NCI-H1436 treated with DMSO at 0.1 percent for 48 hours (cell line): ENCODE measurements around the gene FKBP3.
"Not testable (repeated sequence)": the region's sequence is repeated elsewhere in the genome, so short reads cannot be mapped to it uniquely, and the experiment has no call there.

Experiments
- DNase-seq: peaks from one replicate; lab custom pipeline; 2025; lab: John Stamatoyannopoulos, UW

Gene FKBP3

DNA sequence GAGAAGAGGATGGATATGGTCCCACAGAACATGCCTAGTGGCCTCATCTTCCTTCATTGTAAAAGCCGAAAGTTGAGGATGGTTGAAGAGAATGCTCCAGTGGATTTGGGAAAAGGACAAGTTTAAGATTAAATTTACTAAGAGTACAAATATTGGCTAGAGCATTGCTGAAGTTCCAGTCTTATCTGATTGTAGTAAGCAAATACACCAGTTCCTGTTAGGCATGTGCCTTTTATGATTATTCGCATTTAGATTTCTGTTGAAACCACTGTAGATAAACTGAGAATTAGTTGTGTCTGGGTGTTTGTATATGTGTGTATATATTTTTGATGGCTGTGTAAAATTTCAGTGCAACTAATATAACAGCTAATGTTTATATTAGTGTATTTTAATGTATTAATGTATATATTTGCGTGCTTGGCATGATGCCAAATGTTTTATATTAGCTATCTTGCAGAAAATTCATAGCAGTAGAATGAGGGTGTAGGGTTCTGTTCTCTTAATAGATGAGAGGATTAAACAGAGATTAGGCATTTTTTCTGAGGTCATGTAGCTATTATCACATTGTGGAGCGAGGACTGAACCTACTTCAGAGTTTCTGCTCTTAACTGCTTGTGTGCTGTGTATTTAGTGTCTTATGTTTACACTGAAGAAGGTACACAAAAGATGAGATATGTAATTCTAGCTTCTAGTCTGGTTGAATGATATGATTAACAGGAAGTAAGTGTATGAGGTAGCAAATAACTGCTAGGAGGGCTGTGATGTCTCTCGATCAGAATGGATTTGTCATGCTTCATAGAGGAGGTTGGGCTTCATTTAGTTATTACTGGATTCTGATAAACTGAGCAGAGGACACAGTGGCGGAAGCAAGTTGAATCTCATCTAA, 21.1 kb downstream of the FKBP3 start:
- DNase-seq: peak; percentile 61

DNA sequence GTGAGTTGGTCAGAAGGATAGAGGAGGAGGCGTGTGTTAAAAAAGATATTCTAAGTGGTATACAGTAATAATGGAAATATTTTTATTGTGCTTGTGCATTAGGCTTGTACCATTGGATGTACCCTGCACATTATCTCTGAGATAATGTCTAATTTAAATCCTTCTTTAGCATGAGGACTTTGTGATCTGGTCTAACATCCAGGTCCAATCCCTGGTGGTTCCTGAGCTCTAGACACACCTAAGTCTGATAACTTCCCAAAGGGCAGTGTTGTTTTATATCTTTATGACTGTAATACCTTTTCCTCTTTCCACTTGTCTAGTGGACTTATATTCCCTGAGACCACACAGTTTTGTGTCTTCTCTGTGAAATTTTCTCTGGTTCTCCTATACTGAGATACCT, 29.7 kb downstream of the FKBP3 start:
- no peak for DNase-seq

DNA sequence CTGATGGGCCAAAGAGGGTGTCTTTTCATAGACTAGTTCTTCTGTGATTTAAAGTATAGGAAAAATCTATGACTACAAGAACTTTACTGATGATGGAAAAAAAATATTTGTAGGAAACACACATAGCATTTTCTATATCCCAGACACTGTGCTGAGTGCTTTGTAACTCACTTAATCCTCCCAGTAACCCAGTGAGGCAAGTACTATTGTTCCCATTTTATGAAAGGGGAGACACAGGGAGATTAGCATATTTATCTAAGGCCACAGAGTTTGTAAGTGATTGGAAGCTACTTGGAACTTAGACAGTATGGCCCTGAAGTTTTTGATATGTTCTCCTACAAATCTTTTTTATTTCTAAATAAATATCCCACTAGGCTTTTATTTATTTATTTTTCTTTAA, 30.5 kb downstream of the FKBP3 start:
- no peak for DNase-seq

DNA sequence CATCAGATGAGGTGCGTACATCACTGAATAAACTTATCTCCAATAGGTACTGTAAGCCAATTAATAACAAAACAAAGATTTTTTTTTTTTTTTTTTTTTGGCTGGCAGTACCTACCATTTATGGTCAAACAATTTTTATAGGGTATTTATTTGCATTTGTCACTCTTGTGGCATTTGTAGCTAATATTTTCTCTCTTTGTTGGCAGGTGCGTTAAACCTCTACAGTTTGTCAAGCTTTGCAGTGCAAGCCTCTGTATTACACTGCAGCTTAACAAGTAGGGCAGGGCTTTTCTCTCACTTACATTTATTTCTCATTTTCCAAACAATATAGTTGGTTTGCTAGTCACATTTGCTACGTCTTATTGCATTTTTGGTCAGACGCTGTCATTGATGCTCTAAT, 38.1 kb downstream of the FKBP3 start:
- DNase-seq: no peak

DNA sequence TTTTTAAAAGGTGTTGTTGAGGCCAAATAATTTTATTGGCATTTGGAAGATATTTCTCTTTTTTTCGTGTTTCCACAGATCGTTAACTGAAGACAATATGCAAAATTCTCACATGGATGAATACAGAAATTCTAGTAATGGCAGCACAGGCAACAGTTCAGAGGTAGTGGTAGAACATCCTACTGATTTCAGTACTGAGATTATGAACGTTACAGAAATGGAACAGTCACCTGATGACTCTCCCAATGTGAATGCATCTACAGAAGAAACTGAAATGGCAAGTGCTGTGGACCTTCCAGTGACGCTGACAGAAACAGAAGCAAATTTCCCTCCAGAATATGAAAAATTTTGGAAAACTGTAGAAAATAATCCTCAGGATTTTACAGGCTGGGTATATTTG, 39.1 kb downstream of the FKBP3 start:
- no peak for DNase-seq

DNA sequence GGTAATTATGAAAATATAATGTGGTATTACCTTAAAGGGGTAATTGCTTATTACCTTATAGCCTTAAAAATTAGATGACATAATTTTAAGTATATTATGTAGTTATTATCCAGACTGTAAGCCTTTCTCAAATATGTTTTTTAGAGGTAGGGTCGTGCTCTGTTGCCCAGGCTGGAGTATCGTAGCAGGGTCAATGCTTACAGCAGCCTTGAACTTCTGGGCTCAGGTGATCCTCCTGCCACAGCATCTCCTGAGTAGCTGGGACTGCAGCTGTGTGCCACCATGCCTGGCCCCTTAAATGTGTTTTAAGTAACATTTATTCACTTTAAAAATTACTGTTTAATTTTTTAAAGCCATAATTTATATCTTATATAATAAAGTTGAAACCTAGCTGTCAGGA, 40.0 kb downstream of the FKBP3 start:
- DNase-seq: no peak

DNA sequence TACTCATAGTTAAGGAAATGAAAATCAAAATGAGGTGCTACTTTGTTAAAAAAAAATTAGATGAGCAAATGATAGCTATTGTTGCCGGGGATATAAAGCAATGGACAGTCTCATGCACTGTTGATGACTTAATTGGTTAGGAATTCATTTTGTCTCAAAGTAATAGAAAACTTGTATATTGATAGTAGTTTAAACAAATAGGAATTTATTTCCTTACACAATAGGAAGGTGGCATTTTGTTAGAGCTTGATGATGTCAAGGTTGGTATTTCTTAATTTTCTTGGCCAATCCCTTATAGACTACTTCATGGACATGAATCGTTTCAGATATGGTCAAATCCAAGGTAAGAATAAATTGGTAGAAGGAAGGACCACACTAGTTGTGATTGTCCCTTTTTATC, 42.6 kb downstream of the FKBP3 start:
- no peak for DNase-seq

DNA sequence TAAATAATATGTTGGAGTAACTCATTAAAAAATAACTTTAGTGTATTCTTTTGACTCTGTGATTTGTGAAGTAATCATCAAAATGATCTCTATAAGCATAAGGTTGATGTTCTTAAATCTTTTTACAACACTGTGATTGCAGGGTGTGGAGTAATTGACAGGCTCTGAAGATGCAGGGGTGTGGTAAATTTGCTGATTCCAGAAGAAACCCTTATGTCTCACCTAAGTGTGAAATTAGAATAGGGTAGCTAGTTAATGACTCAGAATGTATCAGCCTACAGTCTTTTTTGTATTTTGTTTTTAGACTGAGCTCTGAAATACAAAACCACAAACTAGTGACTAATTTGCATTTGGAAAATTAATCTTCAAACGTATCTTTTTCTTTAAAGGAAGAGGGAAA, 44.5 kb downstream of the FKBP3 start:
- no peak for DNase-seq

DNA sequence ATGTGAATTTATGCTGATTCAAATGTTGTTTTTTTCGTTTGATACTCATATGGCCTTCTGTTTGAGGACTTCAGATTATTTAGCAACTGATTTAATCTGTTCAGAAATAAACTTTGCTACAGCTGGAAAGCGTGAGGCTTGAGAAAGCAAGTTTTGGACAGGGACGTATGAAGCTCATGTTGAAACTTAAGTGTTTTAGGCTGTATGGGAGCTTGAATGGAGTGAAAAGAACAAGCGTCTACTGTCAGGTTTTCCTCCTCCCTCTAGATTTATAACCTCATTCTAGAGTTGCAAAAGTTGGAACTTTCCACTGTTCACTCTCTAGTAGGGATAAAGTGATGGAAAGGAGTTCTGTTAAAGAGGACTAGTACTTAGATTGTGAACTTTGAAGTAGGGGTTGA, 49.3 kb downstream of the FKBP3 start:
- DNase-seq: no peak

DNA sequence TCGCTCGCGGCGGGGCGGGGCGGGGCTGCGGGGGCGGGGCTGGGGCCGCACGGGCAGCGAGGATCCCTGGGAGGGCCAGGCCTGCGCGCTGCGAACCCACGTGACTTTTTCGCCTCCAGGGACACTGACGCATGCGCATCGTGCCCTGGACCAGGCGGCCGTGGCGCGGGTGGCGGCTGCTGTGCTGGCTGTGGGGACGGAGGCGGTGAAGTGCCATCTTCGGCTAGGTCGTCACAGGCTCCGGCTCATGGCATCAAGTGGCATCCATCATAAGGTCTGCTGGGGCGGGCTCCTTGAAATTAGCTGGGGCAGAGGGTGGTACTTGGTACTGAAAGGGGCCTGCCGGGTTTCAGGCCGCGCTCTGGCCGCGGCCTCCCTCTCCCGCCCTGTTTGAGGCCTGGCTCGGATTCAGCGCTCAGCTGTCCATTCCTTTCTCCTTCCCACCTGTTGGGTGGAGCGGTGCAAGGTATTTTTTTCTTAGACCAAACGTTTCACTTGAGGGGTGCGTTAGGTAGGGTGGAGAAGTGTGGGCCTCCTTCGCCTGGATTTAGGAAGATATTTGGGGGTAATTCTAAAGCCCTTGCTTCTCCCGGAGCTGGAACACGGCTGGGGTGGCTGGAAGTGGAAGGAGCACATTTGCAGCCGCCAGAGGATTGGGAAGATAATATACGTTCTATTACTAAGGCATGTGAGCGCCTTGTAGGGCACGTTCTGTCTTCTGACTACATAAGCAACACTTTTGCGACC, 50.1 kb downstream of the FKBP3 start, which contains the start of gene PRPF39:
Gene PRPF39 (plus strand): TSS at position 141 of the 747 bp plus-strand sequence. CDS start 11,124 bp downstream, outside the sequence.
- DNase-seq: peak; percentile 10

DNA sequence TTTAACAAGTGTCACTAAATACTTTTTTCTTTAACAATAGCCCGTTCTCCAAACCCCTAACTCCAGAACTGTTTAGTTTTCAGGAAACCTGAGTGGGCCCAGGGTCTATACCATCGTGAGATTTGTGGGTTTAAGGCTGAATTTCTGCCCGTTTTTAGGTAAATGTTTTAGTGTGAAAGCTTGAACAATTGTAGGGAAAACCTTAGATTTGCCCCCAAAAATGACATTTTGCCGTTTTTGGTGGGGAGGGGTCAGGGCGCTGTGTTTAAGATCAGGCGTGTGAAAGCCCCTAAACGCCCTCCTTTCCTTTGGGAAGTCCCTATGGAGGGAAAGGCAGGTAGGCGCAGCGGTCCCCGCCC, 50.7 kb downstream of the FKBP3 start:
- no peak for DNase-seq

DNA sequence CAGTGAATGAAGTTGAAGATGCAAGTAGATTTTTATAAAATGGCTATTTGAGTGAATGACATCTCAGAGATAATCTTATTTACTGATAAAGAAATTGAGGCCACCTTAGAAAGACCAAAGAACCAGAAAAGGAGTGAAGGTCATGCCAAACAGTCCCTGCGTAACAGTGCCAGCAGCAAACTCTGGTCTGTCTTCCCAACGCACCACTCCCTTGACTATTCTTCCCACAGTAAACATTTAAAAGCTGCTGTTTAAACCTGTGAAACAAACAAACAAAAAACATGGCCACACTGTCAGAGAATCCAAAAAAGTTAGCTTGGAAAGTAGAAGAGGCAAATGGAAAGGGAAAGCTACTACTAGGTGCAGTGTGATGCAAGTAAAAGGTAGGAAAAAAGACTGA, 51.9 kb downstream of the FKBP3 start:
- no peak for DNase-seq

DNA sequence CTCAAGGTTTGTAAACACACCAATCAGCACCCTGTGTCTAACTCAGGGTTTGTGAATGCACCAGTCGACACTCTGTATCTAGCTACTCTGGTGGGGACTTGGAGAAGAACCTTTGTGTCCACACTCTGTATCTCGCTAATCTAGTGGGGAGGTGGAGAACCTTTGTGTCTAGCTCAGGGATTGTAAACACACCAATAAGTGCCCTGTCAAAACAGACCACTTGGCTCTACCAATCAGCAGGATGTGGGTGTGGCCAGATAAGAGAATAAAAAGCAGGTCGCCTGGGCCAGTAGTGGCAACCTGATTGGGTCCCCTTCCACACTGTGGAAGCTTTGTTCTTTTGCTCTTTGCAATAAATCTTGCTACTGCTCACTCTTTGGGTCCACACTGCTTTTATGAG, 53.2 kb downstream of the FKBP3 start:
- DNase-seq: not testable (repeated sequence)

DNA sequence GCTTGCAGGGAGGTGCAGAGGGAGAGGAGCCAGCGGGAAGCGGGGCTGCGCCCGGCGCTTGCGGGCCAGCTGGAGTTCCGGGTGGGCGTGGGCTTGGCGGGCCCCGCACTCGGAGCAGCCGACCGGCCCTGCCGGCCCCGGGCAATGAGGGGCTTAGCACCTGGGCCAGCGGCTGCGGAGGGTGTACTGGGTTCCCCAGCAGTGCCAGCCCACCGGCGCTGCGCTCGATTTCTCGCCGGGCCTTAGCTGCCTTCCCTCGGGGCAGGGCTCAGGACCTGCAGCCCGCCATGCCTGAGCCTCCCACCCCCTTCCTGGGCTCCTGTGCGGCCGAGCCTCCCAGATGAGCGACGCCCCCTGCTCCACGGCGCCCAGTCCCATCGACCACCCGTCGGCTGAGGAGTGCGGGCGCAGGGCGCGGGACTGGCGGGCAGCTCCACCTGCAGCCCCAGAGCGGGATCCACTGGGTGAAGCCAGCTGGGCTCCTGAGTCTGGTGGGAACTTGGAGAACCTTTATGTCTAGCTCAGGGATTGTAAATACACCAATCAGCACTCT, 53.8 kb downstream of the FKBP3 start:
- not testable (repeated sequence) for DNase-seq

DNA sequence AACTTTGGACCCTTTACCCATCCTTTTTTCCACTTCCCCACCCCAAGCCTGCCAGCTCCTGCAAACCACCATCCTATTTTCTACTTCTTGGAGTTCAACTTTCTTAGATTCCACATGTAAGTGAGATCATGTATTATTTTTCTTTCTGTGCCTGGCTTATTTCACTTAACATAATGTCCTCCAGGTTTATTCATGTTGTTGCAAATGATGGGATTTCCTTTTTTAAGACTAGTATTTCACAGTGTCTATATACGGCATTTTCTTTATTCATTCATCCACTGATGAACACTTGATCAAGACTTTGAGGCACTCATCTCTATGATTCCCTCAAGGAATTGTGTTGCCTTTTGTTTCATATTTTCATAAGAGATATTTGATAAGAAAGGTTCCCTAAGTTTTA, 56.0 kb downstream of the FKBP3 start:
- DNase-seq: no peak

DNA sequence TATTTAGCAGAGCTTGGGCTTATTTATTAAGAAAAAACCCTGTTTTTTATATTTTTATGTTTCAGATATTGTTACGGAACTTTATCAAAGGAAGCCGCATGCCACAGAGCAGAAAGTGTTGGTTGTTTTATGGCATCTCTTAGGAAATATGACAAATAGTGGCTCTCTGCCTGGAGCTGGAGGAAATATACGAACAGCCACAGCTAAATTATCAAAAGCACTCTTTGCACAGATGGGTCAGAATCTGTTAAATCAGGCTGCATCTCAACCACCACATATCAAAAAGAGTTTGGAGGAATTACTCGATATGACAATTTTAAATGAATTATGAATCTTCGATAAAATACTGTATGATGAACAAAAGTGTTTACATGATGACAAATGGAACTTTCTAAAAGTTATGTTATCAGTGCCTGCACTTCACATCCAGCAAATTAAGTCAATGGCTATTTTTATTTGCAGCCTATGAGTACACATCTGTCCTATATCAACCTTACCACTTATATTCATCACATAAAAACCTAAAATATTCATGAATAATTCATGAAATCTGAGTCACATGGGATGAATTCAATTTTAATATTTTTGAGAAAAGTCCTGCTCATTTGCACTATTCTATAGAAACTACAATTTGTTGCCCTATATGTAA, 60.9 kb downstream of the FKBP3 start:
- DNase-seq: no peak

DNA sequence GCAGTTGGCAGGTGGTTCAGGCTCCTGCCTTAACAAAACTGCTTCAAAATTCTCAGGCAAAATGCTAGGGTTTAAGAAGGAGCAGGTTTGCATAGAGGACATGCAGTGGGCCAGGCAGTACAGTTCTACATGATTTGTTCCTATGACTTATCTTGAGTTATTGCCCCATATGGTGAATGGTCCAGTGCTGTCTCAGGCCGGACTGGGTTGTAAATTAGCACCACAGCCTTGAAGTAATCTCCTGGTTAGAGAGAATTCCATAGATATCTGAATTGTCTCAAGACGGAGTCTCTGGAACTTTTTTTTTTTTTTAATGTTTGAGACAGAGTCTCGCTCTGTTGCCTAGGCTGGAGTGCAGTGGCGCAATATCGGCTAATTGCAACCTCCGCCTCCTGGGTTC, 62.2 kb downstream of the FKBP3 start:
- no peak for DNase-seq

DNA sequence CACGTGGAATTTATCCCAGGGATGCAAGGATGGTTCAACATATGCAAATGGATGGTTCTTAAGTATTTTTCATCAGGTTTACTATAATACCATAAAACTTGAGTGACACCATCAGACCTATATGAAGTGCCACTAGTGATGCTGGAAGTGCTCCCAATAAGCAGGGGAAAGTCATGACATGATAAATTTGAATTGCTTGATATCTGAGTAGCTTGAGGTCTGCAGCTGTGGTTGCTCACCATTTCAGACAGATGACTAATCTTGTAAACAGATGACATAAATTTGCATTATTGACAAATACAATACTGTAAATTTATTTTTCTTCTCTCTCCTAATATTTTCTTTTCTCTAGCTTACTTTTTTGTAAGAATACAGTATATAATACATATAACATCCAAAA, 64.1 kb downstream of the FKBP3 start:
- no peak for DNase-seq

DNA sequence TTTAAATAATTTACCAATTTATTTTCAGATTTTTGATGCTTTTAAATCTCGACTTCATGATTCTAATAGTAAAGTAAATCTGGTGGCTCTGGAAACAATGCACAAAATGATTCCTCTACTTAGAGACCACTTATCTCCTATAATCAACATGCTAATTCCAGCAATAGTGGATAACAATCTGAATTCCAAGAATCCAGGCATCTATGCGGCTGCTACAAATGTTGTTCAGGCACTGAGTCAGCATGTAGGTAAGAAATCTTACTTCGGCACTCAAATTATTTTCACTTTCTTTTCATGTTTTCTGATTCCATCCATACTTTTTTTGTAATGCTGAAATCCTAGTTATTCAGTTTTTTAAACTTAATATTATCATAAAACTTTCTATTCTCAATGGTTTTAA, 65.9 kb downstream of the FKBP3 start:
- DNase-seq: no peak

DNA sequence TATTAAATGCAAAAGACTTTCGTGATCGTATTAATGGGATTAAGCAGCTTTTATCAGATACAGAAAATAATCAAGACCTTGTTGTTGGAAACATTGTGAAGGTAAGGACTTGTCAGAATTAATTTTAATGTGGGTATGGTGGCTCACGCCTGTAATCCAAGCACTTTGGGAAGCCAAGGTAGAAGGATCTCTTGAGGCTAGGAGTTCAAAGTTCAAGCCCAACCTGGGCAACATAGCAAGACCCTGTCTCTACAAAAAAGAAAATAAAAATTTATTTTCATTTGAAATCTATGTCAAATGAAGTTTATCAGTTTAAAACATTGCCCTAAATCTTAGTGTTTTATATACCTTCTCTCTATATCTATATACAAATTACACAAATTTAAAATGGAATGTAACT, 67.6 kb downstream of the FKBP3 start:
- no peak for DNase-seq

DNA sequence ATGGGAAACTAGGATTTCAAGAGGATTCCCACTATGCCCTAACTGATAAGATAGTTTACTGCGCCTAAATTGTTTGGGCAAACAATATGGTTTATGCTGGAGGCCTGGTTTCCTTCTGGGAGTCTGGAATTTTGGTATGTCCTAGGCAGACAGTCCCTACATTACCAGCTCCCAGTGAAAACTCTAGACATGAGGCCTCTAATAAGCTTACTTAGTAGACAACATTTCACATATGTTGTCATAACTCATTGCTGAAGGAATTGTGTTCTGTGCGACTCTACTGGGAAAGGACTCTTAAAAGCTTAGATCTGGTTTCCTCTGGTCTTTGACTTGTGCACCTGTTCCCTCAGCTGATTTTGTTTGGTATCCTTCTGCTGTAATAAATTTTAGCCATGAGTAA, 68.3 kb downstream of the FKBP3 start:
- DNase-seq: no peak
